ENCODE measurements around the gene ABCG1.

GRCh38 chr21:42251654-42252324 lies 32.8 kb downstream of the ABCG1 start:
- TF ChIP-seq, protein P1, sequence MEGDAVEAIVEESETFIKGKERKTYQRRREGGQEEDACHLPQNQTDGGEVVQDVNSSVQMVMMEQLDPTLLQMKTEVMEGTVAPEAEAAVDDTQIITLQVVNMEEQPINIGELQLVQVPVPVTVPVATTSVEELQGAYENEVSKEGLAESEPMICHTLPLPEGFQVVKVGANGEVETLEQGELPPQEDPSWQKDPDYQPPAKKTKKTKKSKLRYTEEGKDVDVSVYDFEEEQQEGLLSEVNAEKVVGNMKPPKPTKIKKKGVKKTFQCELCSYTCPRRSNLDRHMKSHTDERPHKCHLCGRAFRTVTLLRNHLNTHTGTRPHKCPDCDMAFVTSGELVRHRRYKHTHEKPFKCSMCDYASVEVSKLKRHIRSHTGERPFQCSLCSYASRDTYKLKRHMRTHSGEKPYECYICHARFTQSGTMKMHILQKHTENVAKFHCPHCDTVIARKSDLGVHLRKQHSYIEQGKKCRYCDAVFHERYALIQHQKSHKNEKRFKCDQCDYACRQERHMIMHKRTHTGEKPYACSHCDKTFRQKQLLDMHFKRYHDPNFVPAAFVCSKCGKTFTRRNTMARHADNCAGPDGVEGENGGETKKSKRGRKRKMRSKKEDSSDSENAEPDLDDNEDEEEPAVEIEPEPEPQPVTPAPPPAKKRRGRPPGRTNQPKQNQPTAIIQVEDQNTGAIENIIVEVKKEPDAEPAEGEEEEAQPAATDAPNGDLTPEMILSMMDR (IDR thresholded peaks at IDR 0.05; ENCODE audit: extremely low read depth in 1 of 2, insufficient read depth in 1 of 2, low read depth in 1 of 2, low read length in 2 of 2) = no peak
- TF ChIP-seq POLR2A (IDR thresholded peaks at IDR 0.05; ENCODE audit: low read depth, low read length) (no peak), POLR2AphosphoS5 (IDR thresholded peaks at IDR 0.05; ENCODE audit: insufficient read depth, low read depth, low read length) (no peak), EZH2 (IDR thresholded peaks at IDR 0.05; ENCODE audit: borderline replicate concordance, low read depth, low read length, severe bottlenecking) (no peak), MAX (IDR thresholded peaks at IDR 0.05; ENCODE audit: insufficient read depth, insufficient read length) (no peak), JUN (IDR thresholded peaks at IDR 0.05; ENCODE audit: borderline replicate concordance, insufficient read depth, insufficient read length, low read depth) (no peak), MYC (IDR thresholded peaks at IDR 0.05; ENCODE audit: low read depth, low read length) (no peak), FOS (IDR thresholded peaks at IDR 0.05; ENCODE audit: borderline replicate concordance, insufficient read depth, low read length) (no peak)

All from endothelial cell of umbilical vein (primary cell).